ELR (cell line): Measurements from ENCODE around the gene KLHDC2.
"Not testable (repeated sequence)": the region's sequence is repeated elsewhere in the genome, so short reads cannot be mapped to it uniquely, and the experiment has no call there.

Experiments used
- DNase-seq: peaks from one replicate; pipeline ENCODE4 v3.0.0-alpha.2; 2015; ENCODE audit warnings: low read depth

Gene KLHDC2, protein sequence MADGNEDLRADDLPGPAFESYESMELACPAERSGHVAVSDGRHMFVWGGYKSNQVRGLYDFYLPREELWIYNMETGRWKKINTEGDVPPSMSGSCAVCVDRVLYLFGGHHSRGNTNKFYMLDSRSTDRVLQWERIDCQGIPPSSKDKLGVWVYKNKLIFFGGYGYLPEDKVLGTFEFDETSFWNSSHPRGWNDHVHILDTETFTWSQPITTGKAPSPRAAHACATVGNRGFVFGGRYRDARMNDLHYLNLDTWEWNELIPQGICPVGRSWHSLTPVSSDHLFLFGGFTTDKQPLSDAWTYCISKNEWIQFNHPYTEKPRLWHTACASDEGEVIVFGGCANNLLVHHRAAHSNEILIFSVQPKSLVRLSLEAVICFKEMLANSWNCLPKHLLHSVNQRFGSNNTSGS

DNA sequence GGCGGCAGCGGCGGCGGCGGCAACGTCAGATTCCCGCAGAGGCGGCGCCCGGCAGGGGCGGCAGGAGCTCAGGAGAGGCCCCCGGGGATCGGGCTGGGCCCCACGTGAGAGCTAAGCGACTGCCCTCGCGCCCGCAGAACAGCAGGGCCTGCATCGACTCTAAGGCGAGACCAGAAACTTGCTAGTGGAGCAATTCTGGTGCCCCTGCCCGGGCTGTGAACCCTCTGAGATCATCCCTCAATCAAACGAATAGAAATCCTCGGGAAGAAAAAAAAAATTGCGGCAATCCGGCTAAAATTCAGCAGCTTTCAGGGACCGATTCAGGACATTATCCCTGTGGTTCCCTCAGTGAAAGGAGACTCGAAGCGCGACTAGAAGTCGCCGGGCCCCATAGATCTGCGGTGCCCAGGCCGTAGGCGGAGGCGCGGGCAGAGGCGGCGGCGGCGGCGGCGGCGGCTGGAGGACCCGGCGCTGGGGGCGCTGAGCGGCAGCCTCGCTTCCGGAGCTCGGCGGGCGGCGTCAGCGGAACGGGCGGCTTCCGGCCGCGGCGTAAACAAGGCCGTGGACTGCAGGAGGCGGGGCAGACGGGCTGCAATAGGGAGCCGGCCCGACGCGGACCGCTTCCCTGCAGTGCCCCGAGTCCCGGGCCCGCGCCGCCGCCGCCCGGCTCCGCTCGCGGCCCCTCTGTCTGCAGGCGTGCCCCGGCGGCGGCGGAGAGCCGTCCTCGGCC, at the start of gene KLHDC2:
Gene KLHDC2, plus strand, starts transcription at position 583 of the 730 bp plus-strand sequence. CDS start 316 bp downstream, outside the sequence.
- DNase-seq, result peak; percentile 90

DNA sequence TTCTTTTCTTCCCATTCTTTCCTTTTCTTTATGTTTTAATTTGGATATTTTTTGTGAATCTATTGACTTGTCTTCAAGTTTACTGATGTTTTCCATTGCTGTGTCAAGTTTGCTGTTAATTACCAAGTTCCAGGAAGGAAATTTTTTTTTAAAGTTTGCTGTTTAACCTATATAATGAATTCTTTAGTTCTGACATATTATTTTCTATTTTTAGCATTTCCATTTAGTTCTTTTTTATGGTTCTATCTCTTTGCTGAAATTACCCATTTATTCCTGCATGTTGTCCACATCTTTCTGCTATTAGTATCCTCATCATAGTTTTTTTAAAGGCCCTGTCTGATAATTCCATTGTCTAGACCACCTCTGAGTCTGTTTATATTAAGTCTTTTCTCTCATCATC, 47.2 kb upstream of the KLHDC2 start:
- DNase-seq, result no peak

DNA sequence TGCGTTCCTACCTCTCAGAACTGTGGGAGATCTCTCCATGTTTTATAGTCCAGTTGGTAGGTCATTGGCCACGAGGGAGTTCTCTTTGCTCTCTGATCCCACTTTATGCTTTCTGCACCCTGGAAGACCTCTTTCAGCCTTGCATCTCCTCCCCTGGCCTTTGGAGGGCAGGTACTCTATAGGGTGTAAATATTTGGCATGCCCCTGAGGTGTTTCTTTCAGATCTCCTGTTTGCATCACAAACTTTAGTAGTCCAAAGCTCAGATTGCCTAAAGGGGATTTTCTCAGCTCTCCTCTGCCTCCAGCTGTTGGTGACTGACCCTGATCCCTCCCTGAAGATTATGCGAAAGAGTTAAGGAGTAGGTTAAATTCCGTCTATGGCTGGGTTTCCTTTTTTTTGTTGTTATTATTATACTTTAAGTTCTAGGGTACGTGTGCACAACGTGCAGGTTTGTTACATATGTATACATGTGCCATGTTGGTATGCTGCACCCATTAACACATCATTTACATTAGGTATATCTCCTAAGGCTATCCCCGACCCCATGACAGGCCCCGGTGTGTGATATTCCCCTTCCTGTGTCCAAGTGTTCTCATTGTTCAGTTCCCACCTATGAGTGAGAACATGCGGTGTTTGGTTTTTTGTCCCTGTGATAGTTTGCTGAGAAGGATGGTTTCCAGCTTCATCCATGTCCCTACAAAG, 46.1 kb upstream of the KLHDC2 start:
- DNase-seq, result not testable (repeated sequence)

DNA sequence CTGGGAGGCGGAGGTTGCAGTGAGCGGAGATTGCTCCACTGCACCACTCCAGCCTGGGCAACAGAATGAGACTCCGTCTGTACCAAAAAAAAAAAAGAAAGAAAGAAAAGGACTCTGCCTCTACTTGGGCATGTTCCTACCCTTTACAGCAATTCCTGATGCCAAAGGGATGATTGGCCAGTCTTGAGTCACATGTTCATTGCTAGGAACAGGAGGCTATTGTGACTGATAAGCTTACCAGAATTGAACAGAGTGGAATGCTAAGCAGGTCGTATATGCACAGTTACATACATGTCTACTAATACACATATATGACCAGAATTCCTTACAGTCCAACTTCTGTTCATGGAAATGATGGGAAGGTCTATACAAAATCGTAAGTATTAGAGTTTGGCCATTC, 40.8 kb upstream of the KLHDC2 start:
- no peak for DNase-seq

DNA sequence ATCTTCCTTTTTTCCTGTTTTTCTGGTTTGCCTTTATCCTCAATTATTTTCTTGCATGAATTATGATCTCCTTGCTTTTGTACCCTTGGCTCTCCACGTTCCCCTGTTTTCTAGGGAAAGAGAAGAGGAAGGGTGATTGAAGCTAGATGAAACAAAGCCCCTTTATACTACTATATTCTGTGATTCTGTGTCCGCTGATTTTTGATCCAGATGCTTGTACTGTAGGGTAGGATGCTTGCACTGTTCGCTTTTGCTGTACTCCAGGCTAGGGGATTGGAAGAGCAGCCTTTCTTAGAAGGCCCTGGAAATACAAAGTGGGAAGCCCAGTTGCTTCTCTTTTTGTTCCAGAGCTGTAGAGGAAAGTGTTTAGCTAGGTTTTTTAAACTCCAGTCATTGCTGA, 35.1 kb upstream of the KLHDC2 start:
- DNase-seq, result no peak

DNA sequence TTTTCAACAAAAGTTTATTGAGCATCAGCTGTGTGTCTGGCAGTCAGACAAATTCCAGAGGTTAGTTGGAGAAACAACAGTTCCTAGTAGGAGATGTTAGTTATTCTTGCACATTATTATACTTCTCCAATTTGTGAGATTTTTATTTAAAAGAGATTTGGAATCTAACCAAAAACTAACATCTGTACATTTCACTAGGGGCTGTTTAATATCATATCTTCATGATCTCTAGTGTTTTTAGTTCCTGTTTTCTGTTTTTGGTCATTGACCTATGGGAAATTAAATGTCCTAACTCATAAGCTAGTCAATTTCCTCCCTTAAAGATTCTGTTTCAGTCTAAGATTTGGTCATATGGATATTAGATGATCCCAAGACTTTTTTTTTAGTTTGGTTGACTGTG, 34.1 kb upstream of the KLHDC2 start:
- no peak for DNase-seq

DNA sequence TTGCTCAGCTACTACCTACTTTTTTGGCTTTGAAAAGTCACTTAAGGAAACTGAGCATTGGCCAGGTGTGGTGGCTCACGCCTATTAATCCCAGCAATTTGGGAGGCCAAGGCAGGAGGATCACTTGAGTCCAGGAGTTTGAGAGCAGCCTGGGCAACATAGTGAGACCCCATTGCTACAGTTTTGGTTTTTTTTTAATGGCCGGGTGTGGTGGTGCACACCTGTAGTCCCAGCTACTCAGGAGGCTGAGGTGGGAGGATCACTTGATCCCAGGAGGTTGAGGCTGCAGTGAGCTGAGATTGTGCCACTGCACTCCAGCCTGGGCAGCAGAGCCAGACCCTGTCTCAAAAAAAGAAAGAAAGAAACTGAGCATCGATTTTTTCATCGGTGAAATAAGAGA, 32.3 kb upstream of the KLHDC2 start:
- DNase-seq, result not testable (repeated sequence)

DNA sequence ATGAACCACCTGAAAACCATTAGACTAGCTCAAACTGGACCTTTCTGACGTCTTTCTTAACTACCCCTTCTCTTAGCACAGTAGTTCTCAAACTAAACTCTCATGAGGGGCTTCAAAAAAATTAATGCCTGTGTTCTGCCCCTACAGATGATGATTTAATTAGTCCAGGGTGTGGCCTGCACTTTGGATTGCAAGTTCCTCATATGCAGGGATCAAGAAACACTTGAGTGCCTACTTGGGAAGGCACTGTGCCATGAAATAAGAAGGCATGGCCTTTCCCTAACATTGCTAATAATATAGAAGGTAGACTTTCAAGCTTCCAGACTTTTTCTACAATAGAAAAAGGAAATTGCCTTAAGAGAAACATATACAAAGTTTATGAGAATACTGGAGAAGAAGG, 22.8 kb upstream of the KLHDC2 start:
- no peak for DNase-seq

DNA sequence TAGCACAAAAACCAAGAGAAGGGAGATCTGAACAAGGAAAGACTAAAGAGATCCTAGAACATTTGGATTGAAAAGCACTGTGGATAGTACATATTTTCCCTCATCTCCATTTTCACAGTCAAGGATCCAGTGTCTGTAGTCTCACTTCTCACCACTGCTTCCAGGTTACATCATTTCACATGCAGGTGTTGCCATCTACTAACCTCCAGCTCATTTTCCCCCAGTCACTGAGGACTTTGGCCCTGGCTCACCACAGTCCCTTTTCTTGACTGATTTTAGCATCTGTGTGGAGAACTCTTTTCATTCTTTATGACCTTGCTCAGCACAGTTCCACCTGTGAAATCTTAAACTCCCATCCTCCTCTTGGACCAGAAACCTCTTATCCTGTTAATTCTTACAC, 21.5 kb upstream of the KLHDC2 start:
- DNase-seq, result not testable (repeated sequence)

DNA sequence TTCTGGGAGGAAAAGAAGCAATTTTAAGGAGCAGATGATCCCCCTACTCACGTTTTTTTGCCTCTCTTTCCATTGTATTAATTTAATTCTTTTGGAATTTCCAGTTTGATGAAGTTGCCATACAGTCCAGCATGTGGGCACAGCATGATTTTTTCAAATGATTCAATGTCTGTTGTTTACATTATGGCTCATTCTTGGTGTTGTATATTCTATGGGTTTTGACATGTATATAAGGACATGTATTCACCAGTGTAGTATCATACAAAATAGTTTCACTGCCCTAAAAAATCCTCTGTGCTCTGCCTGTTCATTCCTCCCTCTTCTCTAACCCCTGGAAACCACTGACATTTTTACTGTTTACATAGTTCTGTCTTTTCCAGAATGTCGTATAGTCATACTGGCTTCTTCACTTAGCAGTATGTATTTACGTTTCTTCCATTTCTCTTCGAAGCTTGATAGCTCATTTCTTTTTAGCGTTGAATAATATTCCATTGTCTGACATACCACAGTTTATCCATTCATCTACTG, 13.3 kb upstream of the KLHDC2 start:
- DNase-seq, result peak; percentile 33

DNA sequence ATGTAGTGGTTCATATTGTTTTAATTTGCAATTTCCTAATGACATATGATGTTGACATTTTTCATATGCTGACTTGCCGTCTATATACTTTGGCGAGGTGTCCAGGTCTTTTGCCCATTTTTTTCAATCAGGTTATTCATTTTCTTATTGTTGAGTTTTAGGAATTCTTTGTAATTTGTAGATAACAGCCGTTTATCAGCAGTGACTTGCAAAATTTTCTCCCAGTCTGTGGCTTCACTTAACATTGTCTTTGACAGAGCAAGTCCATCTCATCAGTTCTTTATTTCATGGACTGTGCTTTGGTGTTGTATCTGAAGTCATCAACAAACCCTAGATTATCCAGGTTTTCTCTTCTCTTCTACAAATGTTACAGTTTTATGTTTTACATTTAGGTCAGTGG, 12.6 kb upstream of the KLHDC2 start:
- DNase-seq, result no peak

DNA sequence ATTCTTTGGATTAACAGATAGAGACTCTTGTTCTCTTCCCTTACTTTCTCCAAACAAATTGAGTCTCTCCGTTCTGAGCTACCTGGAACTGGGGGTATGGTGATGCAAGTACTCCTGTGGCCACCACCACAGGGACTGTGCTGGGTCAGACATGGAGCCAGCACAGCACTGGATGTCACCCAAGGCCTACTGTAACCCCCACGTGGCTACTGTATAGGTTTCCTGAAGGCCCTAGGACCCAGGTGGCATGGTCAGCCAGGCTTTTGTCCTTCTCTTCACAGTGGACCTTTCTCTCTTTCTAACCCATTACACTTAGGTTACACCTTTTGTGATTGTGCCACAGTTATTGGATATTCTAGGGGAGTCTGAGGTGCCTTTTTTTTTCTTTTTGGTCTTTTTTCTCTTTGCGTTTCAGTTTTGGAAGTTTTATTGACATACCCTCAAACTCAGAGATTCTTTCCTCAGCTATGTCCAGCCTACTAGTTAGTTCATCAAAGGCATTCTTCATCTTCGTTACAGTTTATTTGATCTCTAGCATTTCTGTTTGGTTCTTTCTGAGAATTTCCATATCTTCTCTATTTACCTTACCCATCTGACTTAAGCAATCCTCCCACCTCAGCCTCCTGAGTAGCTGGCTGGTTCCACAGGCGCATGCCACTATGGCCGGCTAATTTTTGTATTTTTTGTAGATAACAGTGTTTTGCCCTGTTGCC, 6.0 kb upstream of the KLHDC2 start:
- no peak for DNase-seq

DNA sequence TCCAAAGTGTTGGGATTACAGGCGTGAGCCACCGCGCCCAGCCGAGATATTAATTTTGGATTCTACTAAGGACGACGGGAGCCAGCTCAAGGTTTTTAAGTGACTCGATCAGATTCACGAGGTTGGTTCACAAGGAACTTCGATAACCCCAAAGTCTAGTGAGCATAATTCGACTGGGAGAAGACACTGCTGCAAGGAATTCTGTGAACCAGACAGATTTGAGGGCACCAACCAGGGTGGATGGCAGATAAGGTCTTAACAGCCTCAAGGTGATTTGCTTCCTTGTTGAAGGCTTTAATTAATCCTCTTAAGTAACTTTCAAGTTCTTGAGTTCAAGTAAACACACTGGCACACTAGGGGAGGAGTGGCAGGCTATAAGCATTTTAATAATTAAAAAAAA, 1.1 kb upstream of the KLHDC2 start:
- DNase-seq, result peak; percentile 11

DNA sequence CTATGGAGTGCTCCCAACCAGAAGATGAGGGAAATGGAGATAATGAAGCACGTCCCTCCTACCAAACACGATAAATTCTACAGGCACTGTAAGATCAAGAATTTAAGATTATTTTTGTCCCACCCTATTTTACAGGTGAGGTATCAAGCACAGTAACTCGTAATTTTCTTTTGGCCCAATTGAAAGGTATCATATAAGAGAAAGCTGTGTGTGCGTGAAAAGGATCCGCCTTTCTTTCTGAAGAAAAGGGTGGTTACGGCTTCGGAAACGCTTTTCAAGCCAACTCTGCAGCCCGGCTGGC, 733 bp upstream of the KLHDC2 start:
- no peak for DNase-seq

DNA sequence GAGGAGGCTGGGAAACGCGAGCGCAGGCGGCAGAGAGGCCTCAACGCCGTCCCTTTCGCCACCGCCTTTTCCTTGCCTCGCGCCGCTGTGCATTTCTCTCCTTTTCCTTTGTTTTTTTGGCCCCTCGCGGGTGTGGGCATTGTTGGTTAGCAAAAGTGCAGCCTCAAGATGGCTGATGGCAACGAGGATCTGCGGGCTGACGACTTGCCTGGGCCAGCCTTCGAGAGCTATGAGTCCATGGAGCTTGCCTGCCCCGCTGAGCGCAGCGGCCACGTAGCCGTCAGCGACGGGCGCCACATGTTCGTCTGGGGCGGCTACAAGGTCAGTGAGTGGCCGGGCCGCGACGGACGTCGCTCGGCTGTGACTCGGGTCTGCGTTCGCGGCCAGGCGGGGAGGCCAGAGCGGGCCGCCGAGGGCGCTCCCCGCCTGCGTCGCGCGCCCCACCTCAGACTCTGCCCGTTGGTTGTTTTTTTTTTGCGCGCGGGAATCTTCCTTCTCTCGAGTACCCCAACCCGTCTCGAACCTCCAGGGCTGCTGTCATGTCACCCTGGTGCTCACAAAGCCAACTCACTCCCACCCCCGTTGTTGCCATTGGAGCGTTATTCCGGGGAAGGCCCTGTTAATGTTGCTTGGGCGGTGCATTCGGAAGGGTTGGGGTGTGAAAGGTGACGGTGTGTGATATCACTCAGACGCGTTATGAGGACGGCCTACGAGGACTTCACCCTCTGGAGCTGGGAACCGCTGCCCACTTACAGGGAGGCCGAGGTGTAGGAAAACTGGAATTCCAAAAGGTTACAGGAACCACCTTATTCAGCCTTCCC, 558 bp downstream of the KLHDC2 start:
- DNase-seq, result peak; percentile 82

DNA sequence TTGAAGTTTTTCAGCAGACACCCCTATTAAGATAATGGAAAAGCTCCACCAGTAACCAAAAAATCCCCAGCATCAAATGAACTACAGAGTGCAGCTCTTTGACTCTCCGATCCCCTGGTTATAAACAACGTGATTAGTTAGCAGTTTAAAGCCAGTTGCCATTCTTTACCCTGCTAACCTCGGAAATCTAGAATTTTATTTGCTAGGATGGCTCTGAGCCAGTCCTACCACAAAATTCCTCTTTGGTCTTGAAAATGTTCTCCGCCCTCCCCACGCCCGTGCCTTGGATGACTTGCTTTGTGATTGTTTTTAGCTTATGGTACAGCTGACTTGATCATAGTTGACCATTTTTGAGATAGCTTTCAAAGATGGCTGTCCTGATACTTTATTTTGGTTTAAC, 1.2 kb downstream of the KLHDC2 start:
- peak; percentile 57 for DNase-seq

DNA sequence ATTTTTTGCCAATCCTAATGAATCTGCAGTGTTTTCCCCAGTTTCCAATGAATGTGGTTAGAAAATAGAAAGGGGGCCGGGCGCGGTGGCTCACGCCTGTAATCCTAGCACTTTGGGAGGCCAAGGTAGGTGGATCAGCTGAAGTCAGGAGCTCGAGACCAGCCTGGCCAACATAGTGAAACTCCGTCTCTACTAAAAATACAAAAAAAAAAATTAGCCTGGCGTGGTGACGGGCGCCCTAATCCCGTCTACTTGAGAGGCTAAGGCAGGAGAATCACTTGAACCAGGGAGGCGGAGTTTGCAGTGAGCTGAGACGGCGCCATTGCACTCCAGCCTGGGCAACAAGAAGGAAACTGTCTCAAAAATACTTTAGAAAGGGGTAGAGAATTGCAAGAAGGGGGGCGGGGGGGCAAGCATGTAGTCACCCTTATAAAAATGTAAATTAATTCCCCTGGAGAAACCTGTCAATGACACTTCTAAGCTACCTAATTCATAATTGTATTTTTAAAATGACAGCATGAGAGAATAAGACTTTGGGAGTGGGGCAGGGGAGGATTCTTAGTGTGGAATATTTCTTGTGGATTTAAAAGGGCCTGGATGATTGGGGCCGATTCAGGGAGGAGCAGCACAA, 1.7 kb downstream of the KLHDC2 start:
- DNase-seq, result no peak

DNA sequence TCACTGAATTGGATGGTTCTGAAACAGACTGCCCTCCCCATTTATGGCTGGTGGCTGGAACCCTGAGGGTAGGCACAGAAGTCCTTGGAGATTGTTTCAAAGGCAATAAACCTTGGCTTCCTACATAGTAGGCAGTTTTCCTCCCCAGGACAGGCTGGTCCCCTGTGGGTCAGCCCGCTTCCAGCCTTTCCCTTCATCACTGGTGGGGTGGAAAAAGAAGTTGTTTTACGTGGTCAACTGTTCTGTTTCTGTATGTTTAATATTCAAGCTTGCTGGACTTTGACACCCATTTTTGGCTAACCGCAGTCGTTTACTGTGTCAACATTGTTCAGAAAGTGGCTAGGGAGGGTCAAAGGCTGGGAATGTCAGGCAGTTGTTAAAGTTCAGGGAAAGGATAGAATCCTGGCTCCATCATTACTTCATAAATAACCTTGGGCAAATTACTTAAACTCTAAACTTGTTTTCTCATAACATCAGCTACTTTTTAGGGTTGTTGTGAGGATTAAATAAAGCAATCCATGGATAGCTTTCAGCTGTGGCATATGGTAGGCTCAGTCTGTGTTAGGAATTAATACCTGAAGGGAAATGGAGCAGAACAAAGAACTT, 2.4 kb downstream of the KLHDC2 start:
- DNase-seq, result no peak

DNA sequence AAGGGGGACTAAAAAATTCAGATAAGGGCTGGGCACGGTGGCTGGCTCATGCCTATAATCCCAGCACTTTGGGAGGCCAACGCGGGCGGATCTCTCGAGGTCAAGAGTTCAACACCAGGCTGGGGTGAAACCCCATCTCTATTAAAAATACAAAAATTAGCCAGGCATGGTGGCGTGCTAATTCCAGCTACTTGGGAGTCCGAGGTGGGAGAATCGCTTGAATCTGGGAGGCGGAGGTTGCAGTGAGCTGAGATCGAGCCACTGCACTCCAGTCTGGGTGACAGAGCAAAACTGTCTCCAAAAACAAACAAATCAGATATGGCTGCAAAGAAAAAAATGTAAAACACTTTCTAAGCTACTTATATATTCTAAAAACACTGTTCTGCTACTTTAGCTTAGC, 3.7 kb downstream of the KLHDC2 start:
- DNase-seq, result not testable (repeated sequence)

DNA sequence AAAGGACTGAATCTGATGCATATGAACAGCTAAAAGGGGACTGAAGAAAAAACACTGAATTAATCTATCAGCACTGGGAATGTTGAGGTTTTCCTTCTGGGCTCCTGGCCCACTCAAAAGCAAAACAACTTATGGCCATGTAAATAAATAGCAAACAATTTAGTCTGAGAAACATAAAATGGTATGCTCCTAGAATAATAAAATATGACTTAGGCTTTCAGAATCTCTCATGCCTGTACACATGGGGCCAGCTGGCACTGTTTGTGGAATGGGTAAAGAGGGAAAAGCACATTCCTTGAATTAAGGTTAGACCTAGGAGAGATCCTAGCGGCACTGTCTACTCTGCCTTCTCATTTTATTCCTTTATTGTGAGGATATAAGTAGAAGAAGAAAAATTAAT, 6.2 kb downstream of the KLHDC2 start:
- DNase-seq, result no peak
